Stimulated activated CD8-positive, alpha-beta memory T cell treated with anti-CD3 and anti-CD28 coated beads, Interleukin-2, amount 100 ng/mL, for 1 hour (primary cell): Measurements from ENCODE around the gene BMP3.

Experiments
- DNase-seq, 2 donors: peaks; one replicate each; pipeline ENCODE4 v3.0.0-alpha.2; 2020; ENCODE audit warnings: low read depth in 2 of 2

Gene BMP3

GRCh38 chr4:81040012-81040659, 9.6 kb downstream of the BMP3 start:
- no peak for DNase-seq

GRCh38 chr4:81042578-81043365, 12.3 kb downstream of the BMP3 start:
- no peak for DNase-seq

GRCh38 chr4:81049330-81049729, 18.8 kb downstream of the BMP3 start:
- no peak for DNase-seq

- no peak for DNase-seq
These were observed 19.4 kb downstream of the BMP3 start for GRCh38 chr4:81049907-81050306.

- peak in 1 of 2 donors; percentile 4 for DNase-seq
These were observed 21.9 kb downstream of the BMP3 start for GRCh38 chr4:81052119-81053068.

GRCh38 chr4:81058621-81059020, 28.1 kb downstream of the BMP3 start:
- no peak for DNase-seq

GRCh38 chr4:81060587-81061343, 30.3 kb downstream of the BMP3 start:
- no peak for DNase-seq

GRCh38 chr4:81061344-81061730, 30.8 kb downstream of the BMP3 start:
- no peak for DNase-seq

GRCh38 chr4:81062001-81062400, 31.5 kb downstream of the BMP3 start:
- DNase-seq, result no peak

- DNase-seq, result no peak
These were observed 34.9 kb downstream of the BMP3 start for GRCh38 chr4:81065446-81065845.

- DNase-seq, result peak; percentile 6 to 32
These were observed 39.3 kb downstream of the BMP3 start for GRCh38 chr4:81069706-81070331.

- DNase-seq, result no peak
These were observed 40.5 kb downstream of the BMP3 start for GRCh38 chr4:81071013-81071412.

GRCh38 chr4:81081156-81081555, 50.6 kb downstream of the BMP3 start:
- no peak for DNase-seq

- no peak for DNase-seq
These were observed 53.5 kb downstream of the BMP3 start for GRCh38 chr4:81084029-81084428.

GRCh38 chr4:81084634-81085033, 54.1 kb downstream of the BMP3 start:
- DNase-seq, result no peak

- DNase-seq, result no peak
These were observed 54.8 kb downstream of the BMP3 start for GRCh38 chr4:81085291-81085690.

- no peak for DNase-seq
These were observed 55.5 kb downstream of the BMP3 start for GRCh38 chr4:81085979-81086378.

- DNase-seq, result no peak
These were observed 63.4 kb downstream of the BMP3 start for GRCh38 chr4:81093720-81094401.

GRCh38 chr4:81095389-81095788, 64.9 kb downstream of the BMP3 start:
- no peak for DNase-seq

GRCh38 chr4:81096566-81096965, 66.1 kb downstream of the BMP3 start:
- DNase-seq, result no peak
